GM12874 (cell line): ENCODE measurements around the gene PBX1.

ENCODE experiments used
- TF ChIP-seq, protein P1 (sequence below): IDR thresholded peaks from 2 replicates; pipeline ENCODE4 v1.5.1; 2011; ENCODE audit warnings: low read depth, mild to moderate bottlenecking, control low read depth, low read length, moderate library complexity; ENCODE audit not compliant: insufficient read depth

The PBX1 gene

DNA sequence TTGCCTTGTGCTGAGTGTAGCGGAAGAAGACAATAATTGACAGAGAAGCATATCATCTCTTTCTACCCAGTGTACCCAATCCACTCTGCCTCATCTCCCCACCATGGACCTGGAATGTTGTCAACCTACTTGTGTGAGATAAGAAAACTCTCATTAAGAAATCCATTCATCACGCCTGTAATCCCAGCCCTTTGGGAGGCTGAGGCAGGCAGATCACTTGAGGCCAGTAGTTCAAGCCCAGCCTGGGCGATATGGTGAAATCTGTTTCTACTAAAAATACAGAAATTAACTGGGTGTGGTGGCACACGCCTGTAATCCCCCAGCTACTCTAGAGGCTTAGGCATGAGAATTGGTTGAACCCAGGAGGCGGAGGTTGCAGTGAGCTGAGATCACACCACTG is 209.6 kb downstream of the PBX1 start:
- TF ChIP-seq, protein P1, sequence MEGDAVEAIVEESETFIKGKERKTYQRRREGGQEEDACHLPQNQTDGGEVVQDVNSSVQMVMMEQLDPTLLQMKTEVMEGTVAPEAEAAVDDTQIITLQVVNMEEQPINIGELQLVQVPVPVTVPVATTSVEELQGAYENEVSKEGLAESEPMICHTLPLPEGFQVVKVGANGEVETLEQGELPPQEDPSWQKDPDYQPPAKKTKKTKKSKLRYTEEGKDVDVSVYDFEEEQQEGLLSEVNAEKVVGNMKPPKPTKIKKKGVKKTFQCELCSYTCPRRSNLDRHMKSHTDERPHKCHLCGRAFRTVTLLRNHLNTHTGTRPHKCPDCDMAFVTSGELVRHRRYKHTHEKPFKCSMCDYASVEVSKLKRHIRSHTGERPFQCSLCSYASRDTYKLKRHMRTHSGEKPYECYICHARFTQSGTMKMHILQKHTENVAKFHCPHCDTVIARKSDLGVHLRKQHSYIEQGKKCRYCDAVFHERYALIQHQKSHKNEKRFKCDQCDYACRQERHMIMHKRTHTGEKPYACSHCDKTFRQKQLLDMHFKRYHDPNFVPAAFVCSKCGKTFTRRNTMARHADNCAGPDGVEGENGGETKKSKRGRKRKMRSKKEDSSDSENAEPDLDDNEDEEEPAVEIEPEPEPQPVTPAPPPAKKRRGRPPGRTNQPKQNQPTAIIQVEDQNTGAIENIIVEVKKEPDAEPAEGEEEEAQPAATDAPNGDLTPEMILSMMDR: no peak

DNA sequence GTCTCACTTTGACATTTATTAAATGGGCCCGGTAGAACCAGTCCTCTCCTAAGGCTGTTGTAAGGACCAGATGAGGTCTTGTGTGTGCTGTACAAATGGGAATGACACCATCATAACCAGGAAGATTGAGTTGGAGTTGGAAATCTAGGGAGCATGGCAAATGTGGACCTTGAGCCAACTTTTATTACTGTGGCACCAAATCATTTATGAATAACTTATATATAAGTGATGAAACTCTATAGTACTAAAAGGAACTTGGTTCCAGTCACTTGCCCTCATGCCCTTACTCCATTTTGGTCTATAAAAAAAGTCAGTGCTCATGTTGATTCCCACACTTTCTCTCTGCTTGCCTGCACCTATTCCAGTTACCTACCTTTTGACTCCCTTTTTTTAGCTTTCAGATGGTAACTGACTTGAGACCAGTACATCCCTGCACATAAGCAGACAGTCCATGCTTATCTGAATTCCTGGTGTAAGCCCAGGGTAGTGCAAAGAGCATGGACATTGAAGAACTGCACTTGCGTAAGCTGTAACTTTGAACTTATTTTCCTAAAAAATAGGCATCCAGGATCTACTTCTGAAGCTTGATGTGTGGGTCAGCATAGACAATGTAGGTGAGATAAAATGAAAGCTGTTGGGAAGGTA is 210.6 kb downstream of the PBX1 start:
- TF ChIP-seq, protein P1: no peak

DNA sequence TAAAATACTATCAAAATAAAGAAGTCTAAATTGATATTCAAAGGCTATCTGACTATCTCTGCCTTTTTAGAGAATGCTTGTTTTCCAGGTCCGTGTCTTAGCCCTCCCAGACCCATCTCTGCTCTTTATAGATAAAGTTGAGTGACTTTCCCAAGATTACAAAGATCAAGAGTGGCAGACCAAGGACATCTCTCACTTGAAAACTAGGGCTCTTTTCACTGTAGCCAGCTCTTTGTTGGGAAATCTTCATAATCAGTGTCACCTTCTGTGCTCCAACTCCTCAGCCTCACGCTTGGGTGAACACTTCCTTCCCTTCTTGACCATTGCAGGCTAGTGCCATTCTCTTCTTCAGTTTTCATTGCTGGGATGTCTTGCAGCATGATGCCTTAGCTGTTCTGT is 211.1 kb downstream of the PBX1 start:
- TF ChIP-seq, protein P1: no peak

DNA sequence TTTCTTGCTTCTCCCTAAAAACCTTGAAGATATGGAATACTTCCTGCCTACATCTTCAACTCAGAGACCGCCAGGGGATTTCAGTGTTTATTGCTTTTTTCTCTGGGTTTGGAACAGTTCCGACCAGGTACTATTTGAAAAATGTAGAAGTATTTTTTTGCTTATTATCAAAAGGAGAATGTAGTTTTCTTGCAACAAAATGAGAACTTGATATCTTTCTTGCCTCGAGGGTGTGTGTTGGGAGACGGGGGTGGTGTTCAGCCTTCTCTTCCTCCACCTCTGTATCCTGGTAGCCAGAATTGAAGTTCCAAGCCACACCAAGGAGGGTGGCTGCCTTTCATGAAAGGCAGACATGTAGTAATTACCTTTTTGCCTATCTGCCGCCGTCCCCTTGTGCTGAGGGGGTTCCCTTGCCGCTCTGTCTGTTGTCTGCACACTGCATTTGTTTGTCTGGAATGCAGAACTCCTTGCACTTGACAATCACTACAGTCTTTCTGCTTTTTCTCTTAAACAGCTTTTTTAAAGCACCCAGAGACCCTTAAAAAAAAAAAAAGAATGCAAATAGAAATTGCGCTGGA is 212.1 kb downstream of the PBX1 start:
- TF ChIP-seq, protein P1: no peak

DNA sequence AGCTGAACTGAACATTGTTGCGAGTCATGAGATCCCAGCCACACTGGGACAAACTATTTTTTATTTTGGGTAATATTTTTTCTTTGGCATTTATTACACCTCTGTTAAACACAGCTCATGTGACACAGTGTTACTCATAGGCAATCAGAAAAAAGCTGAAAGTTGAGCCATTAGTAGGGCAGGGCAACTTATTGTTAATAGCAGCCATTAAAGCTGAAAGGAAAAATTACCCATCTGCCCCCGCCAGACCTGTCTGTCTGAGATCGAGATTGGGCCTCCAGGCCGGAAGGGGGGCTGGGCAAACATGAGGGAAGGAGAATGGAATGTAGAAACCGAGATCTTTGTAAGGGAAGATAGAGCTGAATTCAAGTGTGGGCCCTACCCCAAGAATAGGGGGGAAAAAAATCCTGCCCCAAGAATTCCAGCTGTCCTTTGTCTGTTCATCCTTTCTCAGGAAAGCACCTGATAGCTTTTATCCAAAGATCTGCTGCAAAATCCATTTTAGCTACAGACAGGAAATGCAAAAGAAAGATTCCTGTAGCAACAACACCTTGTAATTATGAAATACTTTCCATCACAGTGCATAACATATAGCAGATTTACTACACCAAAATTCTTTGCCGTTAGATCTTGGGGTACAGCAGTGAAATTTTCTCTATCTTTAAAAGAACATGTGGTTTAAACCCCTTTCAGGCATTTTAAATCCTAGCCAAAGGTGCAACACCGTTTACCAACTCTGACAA is 212.8 kb downstream of the PBX1 start:
- TF ChIP-seq, protein P1: no peak

DNA sequence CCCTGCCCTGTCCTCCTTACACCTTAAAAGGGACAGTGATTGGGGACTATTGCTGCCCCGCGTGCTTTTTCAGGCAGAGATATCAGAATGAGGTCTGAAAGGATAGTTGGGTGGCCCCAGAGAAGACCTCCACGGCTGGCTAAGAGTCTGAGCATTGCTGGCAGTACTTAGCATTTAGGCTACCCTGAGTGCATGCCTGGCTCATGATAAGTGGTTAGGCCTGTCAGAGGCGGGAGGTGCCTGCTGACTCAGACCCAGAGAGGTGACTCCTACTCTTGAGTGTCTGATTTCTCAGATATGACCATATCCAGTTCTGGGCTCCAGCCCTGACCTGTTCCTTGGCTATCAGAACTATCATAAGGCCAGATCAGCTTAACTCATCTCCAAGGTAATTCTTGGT is 213.7 kb downstream of the PBX1 start:
- TF ChIP-seq, protein P1: no peak

DNA sequence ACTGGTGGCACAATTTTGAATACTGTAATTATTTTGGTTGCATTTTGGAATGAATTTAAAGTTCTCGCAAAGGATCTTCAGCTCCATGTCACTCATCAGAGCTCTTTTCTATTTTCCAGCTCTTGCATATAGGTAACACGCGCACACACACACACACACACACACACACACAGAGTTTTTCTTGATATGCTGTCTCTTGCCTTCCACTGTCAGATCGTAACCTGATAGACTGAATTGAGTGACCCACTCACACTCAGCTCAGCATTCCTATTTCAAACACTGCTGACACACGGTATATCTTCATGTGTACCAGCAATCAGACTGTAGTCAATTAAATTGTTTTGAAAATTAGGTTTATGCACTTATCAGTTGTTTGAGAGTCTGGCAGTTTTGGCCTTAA is 214.1 kb downstream of the PBX1 start:
- TF ChIP-seq, protein P1: no peak
